ENCODE measurements around the gene FLG2.
A peak's percentile ranks its signal among the peaks of the same experiment; 100 is the strongest.

FLG2 gene

GRCh38 chr1:152356736-152357135, 3.1 kb downstream of the FLG2 start:
- no peak overlapping the region for H3K9ac ChIP-seq (ENCODE audit: low read depth, low read length, poor library complexity, severe bottlenecking)
- H3K9me2 ChIP-seq (replicated peaks; ENCODE audit: low read depth, low read length), result no peaks in the 10 kb centered on the region
- no peak for TF ChIP-seq CTCF (conservative IDR thresholded peaks at IDR 0.05; ENCODE audit: low read length)
- no peak for TF ChIP-seq EZH2phosphoT487 (IDR thresholded peaks at IDR 0.05; ENCODE audit: borderline replicate concordance)
- no peaks in the 10 kb centered on the region for H3K36me3 ChIP-seq (ENCODE audit: insufficient read depth, low read length)
- H4K20me1 ChIP-seq (ENCODE audit: insufficient read depth, low read length, poor library complexity, severe bottlenecking), result no peaks in the 10 kb centered on the region
- no peaks in the 10 kb centered on the region for H3K4me1 ChIP-seq (ENCODE audit: insufficient read depth, low read length, poor library complexity, severe bottlenecking)
- H3K79me2 ChIP-seq (ENCODE audit: insufficient read depth, low read length), result no peaks in the 10 kb centered on the region
- no peaks in the 10 kb centered on the region for H3K27me3 ChIP-seq (ENCODE audit: insufficient read depth, low read length, poor library complexity, severe bottlenecking)
- peaks cover 2% of the 10 kb centered on the region; the same call in 1 of the 2 replicates for H3K9me3 ChIP-seq (ENCODE audit: insufficient read depth, low read depth, low read length)
- no peak overlapping the region for H3K4me2 ChIP-seq (ENCODE audit: low read depth, low read length, poor library complexity, severe bottlenecking)
- no peak overlapping the region for H3K4me3 ChIP-seq (ENCODE audit: low read length, poor library complexity, severe bottlenecking)
- H3F3A ChIP-seq (ENCODE audit: low read depth), result no peaks in the 10 kb centered on the region
- no peak overlapping the region for H2AFZ ChIP-seq (ENCODE audit: low read length)

GRCh38 chr1:152349611-152350010, 10.2 kb downstream of the FLG2 start:
- Histone ChIP-seq H3K36me3 (ENCODE audit: insufficient read depth, low read length) (no peaks in the 10 kb centered on the region), H3K27me3 (ENCODE audit: insufficient read depth, low read length, poor library complexity, severe bottlenecking) (no peaks in the 10 kb centered on the region), H3K4me1 (ENCODE audit: insufficient read depth, low read length, poor library complexity, severe bottlenecking) (no peaks in the 10 kb centered on the region), H3K4me2 (ENCODE audit: low read depth, low read length, poor library complexity, severe bottlenecking) (no peak overlapping the region), H3K9ac (ENCODE audit: low read depth, low read length, poor library complexity, severe bottlenecking) (no peak overlapping the region), H3K4me3 (ENCODE audit: low read length, poor library complexity, severe bottlenecking) (no peak overlapping the region), H2AFZ (ENCODE audit: low read length) (no peak overlapping the region), H3F3A (ENCODE audit: low read depth) (no peaks in the 10 kb centered on the region), H3K9me3 (ENCODE audit: insufficient read depth, low read depth, low read length) (peaks cover 2% of the 10 kb centered on the region; the same call in 1 of the 2 replicates), H4K20me1 (ENCODE audit: insufficient read depth, low read length, poor library complexity, severe bottlenecking) (no peaks in the 10 kb centered on the region), H3K9me2 (replicated peaks; ENCODE audit: low read depth, low read length) (no peaks in the 10 kb centered on the region), H3K79me2 (ENCODE audit: insufficient read depth, low read length) (no peaks in the 10 kb centered on the region)
- TF ChIP-seq EZH2phosphoT487 (IDR thresholded peaks at IDR 0.05; ENCODE audit: borderline replicate concordance), result no peak
- no peak for TF ChIP-seq CTCF (conservative IDR thresholded peaks at IDR 0.05; ENCODE audit: low read length)

- H3K4me1 ChIP-seq (ENCODE audit: insufficient read depth, low read length, poor library complexity, severe bottlenecking), result no peaks in the 10 kb centered on the region
- H3K4me2 ChIP-seq (ENCODE audit: low read depth, low read length, poor library complexity, severe bottlenecking), result no peak overlapping the region
- H3F3A ChIP-seq (ENCODE audit: low read depth), result no peaks in the 10 kb centered on the region
- no peaks in the 10 kb centered on the region for H3K27me3 ChIP-seq (ENCODE audit: insufficient read depth, low read length, poor library complexity, severe bottlenecking)
- 0 out of 2 replicates have a peak overlapping the region, but pooled peaks have one; percentile 53 for H2AFZ ChIP-seq (ENCODE audit: low read length)
- TF ChIP-seq EZH2phosphoT487 (IDR thresholded peaks at IDR 0.05; ENCODE audit: borderline replicate concordance) (no peak), CTCF (conservative IDR thresholded peaks at IDR 0.05; ENCODE audit: low read length) (peak; percentile 62)
- H4K20me1 ChIP-seq (ENCODE audit: insufficient read depth, low read length, poor library complexity, severe bottlenecking), result no peaks in the 10 kb centered on the region
- H3K79me2 ChIP-seq (ENCODE audit: insufficient read depth, low read length), result no peaks in the 10 kb centered on the region
- H3K4me3 ChIP-seq (ENCODE audit: low read length, poor library complexity, severe bottlenecking), result no peak overlapping the region
- H3K36me3 ChIP-seq (ENCODE audit: insufficient read depth, low read length), result no peaks in the 10 kb centered on the region
- H3K9ac ChIP-seq (ENCODE audit: low read depth, low read length, poor library complexity, severe bottlenecking), result no peak overlapping the region
- H3K9me3 ChIP-seq (ENCODE audit: insufficient read depth, low read depth, low read length), result no peaks in the 10 kb centered on the region; the same call in 1 of the 2 replicates
- H3K9me2 ChIP-seq (replicated peaks; ENCODE audit: low read depth, low read length), result no peaks in the 10 kb centered on the region
These were observed 11.4 kb downstream of the FLG2 start for GRCh38 chr1:152348447-152348846.
